Cardiac fibroblast (primary cell): ENCODE data around the gene COL4A2.
A peak's percentile ranks its signal among the peaks of the same experiment; 100 is the strongest.

Experiments used
- DNase-seq, 2 donors: peaks; one replicate each; pipeline versions ENCODE4 v3.0.0 to v3.0.0-alpha.2; 2010; ENCODE audit warnings: low read depth in 2 of 2
- H3K4me3 ChIP-seq, 2 donors: replicated peaks in 1 of 2; 1 replicate in 1 of 2; 2 replicates in 1 of 2; pipeline ENCODE4 v1.5.1; 2011; ENCODE audit warnings: low read depth in 2 of 2, low read length in 2 of 2, mild to moderate bottlenecking in 2 of 2, moderate library complexity in 1 of 2
- CTCF ChIP-seq: IDR thresholded peaks from one replicate; pipeline ENCODE4 v1.5.1; 2011; ENCODE audit warnings: low read depth, mild to moderate bottlenecking, low read length, inconsistent platforms

The COL4A2 gene

GRCh38 chr13:110262508-110263291 lies 44.4 kb upstream of the COL4A2 start:
- DNase-seq: peak in 1 of 2 donors; percentile 40
- no peak overlapping the region for H3K4me3 ChIP-seq
- TF ChIP-seq CTCF: no peak

- H3K4me3 ChIP-seq: no peak overlapping the region
- TF ChIP-seq CTCF: no peak
- no peak for DNase-seq
Measured at GRCh38 chr13:110263404-110263803, 43.7 kb upstream of the COL4A2 start.

GRCh38 chr13:110263888-110264287 lies 43.2 kb upstream of the COL4A2 start:
- no peak for TF ChIP-seq CTCF
- no peak overlapping the region for H3K4me3 ChIP-seq
- DNase-seq: no peak

- DNase-seq: no peak
- H3K4me3 ChIP-seq: no peak overlapping the region
- no peak for TF ChIP-seq CTCF
Measured at GRCh38 chr13:110264685-110265275, 42.3 kb upstream of the COL4A2 start.

GRCh38 chr13:110265341-110265681 lies 41.8 kb upstream of the COL4A2 start:
- no peak for DNase-seq
- no peak for TF ChIP-seq CTCF
- H3K4me3 ChIP-seq: no peak overlapping the region

GRCh38 chr13:110265682-110266430 lies 41.2 kb upstream of the COL4A2 start:
- no peak for DNase-seq
- TF ChIP-seq CTCF: no peak
- no peak overlapping the region for H3K4me3 ChIP-seq
